Type B pancreatic cell (in vitro differentiated cells): ENCODE results near the gene TBX15. TPM values are rescaled to one million over a fixed set of nuclear protein-coding genes. Genes with fewer than 3 reads are reported as not detected.

Experiments used
- DNase-seq: peaks from one replicate; pipeline ENCODE4 v3.0.0; 2021; ENCODE audit warnings: mixed read lengths; ENCODE audit not compliant: unreplicated experiment; ENCODE audit errors: extremely low spot score
- H3K27ac Mint-ChIP-seq: 2 replicates; pipeline ENCODE4 v1.8.0; 2021; ENCODE audit warnings: mild to moderate bottlenecking, mixed read lengths
- H3K27me3 Mint-ChIP-seq: 2 replicates; pipeline ENCODE4 v1.8.0; 2021; ENCODE audit warnings: mixed read lengths
- H3K36me3 Mint-ChIP-seq: 2 replicates; pipeline ENCODE4 v1.8.0; 2021; ENCODE audit warnings: mixed read lengths
- H3K4me1 Mint-ChIP-seq: one replicate; pipeline ENCODE4 v1.8.0; 2021; ENCODE audit warnings: mixed read lengths; ENCODE audit not compliant: unreplicated experiment
- H3K4me3 Mint-ChIP-seq: 2 replicates; pipeline ENCODE4 v1.8.0; 2021; ENCODE audit warnings: mild to moderate bottlenecking, mixed read lengths
- H3K9me3 Mint-ChIP-seq: 2 replicates; pipeline ENCODE4 v1.8.0; 2021; ENCODE audit warnings: mixed read lengths
- total RNA-seq: library from RNA; stranded (reverse); gene quantifications from 2 replicates; pipeline ENCODE4 v1.2.1, GENCODE V29; 2021; ENCODE audit warnings: low replicate concordance
- TF ChIP-seq, protein P1 (sequence below): fragments of 200-600 bp; sonication (generic); conservative IDR thresholded peaks from 2 replicates; pipeline ENCODE4 v1.5.0; 2021; ENCODE audit warnings: antibody characterized with exemption, mild to moderate bottlenecking

Gene TBX15
- total RNA-seq, 1 donor from 2014 or later: 8.5 TPM

DNA sequence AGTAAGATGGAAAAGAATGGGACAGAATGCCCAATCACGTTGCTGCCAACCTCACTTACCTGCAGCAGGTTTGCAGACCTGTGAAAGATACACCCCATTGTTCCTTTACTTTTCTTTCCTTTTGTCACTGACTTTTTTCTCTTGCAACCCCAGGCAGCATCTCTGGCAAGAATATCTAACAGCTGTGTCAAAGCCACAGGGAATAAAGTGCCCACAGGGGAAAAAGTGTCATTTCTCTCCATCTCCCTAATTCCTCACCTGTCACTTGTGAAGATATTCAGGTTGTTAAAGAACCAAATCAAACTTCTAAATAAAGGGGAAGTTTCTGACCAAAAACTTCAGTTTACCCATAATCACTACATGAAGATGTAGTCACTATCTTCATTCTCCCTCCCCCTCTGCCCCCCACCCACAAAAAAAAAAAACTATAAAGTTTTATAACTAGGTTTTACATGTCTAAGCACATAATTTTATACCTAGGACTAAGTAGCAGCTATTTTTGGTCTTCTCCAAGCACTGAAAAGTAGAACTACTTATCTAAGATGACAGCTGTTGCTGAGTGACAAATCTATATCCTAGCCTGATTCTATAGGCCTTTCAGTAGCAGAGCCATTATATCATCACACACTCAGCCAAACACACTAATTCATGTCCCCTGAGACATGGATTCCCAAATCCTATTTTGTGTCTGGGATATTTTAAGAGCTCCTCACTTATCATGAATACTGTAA lies 54.9 kb downstream of the TBX15 start:
- no peaks in the 10 kb centered on the region for H3K36me3 Mint-ChIP-seq
- no peak overlapping the region for H3K4me3 Mint-ChIP-seq
- DNase-seq: no peak
- H3K27ac Mint-ChIP-seq: no peak overlapping the region
- H3K4me1 Mint-ChIP-seq: no peaks in the 10 kb centered on the region
- H3K9me3 Mint-ChIP-seq: no peaks in the 10 kb centered on the region
- TF ChIP-seq, protein P1, sequence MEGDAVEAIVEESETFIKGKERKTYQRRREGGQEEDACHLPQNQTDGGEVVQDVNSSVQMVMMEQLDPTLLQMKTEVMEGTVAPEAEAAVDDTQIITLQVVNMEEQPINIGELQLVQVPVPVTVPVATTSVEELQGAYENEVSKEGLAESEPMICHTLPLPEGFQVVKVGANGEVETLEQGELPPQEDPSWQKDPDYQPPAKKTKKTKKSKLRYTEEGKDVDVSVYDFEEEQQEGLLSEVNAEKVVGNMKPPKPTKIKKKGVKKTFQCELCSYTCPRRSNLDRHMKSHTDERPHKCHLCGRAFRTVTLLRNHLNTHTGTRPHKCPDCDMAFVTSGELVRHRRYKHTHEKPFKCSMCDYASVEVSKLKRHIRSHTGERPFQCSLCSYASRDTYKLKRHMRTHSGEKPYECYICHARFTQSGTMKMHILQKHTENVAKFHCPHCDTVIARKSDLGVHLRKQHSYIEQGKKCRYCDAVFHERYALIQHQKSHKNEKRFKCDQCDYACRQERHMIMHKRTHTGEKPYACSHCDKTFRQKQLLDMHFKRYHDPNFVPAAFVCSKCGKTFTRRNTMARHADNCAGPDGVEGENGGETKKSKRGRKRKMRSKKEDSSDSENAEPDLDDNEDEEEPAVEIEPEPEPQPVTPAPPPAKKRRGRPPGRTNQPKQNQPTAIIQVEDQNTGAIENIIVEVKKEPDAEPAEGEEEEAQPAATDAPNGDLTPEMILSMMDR: no peak
- peaks cover 16% of the 10 kb centered on the region for H3K27me3 Mint-ChIP-seq

DNA sequence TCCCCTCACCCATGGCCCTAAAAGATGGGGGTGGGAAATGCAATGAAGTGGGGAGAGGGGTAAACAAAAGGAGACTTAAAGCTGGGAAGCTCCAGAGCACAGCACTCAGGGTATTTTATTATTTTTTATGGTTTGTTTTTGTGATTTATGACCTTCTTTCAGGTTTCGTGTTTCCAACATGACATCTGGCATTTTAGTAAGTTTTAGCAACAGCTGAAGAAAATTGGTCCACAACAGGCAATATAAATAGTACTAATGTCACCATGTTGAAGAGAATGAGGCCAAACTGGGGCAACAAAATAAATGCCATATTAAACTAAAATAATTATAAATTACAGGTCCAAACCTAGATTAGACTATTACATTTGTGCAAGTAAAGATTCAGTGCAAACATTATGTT lies 56.3 kb downstream of the TBX15 start:
- H3K4me1 Mint-ChIP-seq: no peaks in the 10 kb centered on the region
- no peak overlapping the region for H3K27ac Mint-ChIP-seq
- H3K27me3 Mint-ChIP-seq: peaks cover 8% of the 10 kb centered on the region
- H3K4me3 Mint-ChIP-seq: no peak overlapping the region
- TF ChIP-seq, protein P1: no peak
- no peaks in the 10 kb centered on the region for H3K9me3 Mint-ChIP-seq
- no peak for DNase-seq
- no peaks in the 10 kb centered on the region for H3K36me3 Mint-ChIP-seq

DNA sequence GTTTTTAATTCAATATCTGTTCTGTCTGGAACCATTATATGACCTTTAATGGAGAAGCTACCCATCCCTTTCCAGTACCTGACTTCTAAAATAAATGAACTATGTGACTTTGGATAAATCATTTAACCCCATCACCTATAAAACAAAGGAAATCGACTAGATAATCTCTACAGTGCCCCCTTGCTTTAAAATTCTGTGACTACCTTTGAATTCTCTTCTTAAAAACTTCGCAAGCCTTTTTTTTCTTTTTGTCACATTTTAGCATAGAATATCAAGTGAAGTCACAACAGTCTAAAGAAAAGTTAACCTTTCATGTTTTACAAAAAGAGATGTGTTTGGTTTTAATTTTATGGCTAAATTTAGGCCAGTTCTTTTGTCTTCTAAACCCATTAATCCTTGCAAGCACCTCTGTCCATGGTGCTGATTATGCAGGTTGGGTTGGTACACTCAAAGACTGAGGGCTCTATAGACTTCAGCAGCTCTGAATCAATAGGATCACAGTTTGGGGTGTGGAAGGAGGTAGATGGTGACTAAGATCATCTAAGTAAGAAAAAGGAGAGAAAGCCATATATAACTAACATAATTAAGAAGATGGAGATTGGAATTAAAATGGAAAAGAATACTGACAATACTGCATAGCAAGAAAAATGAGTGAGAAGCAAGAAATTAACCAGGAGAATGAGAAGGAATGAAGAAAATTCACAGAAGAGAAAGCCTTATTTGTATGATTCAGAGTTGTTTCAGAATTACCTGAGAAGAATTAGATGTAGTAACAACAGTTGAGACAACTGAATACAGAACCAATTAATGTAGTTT lies 59.2 kb downstream of the TBX15 start:
- TF ChIP-seq, protein P1: no peak
- Mint-ChIP-seq H3K9me3 (no peaks in the 10 kb centered on the region), H3K4me3 (no peak overlapping the region), H3K4me1 (peaks cover 15% of the 10 kb centered on the region), H3K27me3 (peaks cover 14% of the 10 kb centered on the region), H3K27ac (no peak overlapping the region), H3K36me3 (no peaks in the 10 kb centered on the region)
- no peak for DNase-seq

- peaks cover 15% of the 10 kb centered on the region for H3K4me1 Mint-ChIP-seq
- peaks cover 14% of the 10 kb centered on the region for H3K27me3 Mint-ChIP-seq
- no peak overlapping the region for H3K4me3 Mint-ChIP-seq
- no peaks in the 10 kb centered on the region for H3K36me3 Mint-ChIP-seq
- TF ChIP-seq, protein P1: no peak
- H3K27ac Mint-ChIP-seq: no peak overlapping the region
- H3K9me3 Mint-ChIP-seq: no peaks in the 10 kb centered on the region
- no peak for DNase-seq
Measured at GRCh38 chr1:118927427-118928187, 60.5 kb downstream of the TBX15 start.

GRCh38 chr1:118926261-118926660 lies 61.9 kb downstream of the TBX15 start:
- Mint-ChIP-seq H3K36me3 (no peaks in the 10 kb centered on the region), H3K27ac (no peak overlapping the region), H3K4me1 (peaks cover 15% of the 10 kb centered on the region), H3K27me3 (peaks cover 14% of the 10 kb centered on the region), H3K9me3 (no peaks in the 10 kb centered on the region), H3K4me3 (no peak overlapping the region)
- no peak for DNase-seq
- TF ChIP-seq, protein P1: no peak
